ENCODE results near the gene ANKRD12. TPM values are rescaled to one million over a fixed set of nuclear protein-coding genes. Genes with fewer than 3 reads are reported as not detected.
A peak's percentile ranks its signal among the peaks of the same experiment; 100 is the strongest.

Gene ANKRD12
- total RNA-seq, 1 experiment from 2014 or later: 23.5 TPM

DNA sequence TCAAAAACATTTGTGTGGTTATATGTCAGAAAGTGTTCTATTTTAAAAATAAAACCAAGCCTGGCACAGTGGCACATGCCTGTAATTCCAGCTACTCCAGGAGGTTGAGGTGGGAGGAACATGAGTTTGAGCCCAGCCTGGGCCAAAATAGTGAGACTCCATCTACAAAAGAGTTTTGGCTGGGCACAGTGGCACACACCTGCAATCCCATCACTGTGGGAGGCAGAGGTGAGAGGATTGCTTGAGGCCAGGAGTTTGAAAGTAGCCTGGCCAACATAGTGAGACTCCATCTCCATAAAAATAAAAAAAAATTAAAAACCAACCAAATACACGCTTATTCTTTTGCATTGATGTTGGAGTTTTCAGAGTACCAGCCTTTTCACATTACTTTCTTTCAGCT, 9.6 kb downstream of the ANKRD12 start:
- no peak overlapping the region for H3K4me3 ChIP-seq (replicated peaks in 1 of 2; ENCODE audit: low read depth in 1 of 2, low read length in 2 of 2)
- H3K36me3 ChIP-seq (ENCODE audit: control insufficient read depth in 1 of 2, insufficient read depth in 2 of 2, low read length in 2 of 2): no peaks in the 10 kb centered on the region
- no TSS peak for BruUV-seq (replicated peaks)
- H3K9me2 ChIP-seq (ENCODE audit: insufficient read depth): no peaks in the 10 kb centered on the region
- no peak overlapping the region for H2AFZ ChIP-seq (ENCODE audit: low read depth, low read length, poor library complexity, severe bottlenecking)
- H3K4me2 ChIP-seq (ENCODE audit: low read length): no peak overlapping the region
- no peaks in the 10 kb centered on the region for H4K20me1 ChIP-seq (ENCODE audit: insufficient read depth)
- CTCF ChIA-PET: no interaction called here
- no peaks in the 10 kb centered on the region for H3K9me3 ChIP-seq (ENCODE audit: control insufficient read depth in 1 of 2, insufficient read depth in 1 of 2, low read depth in 1 of 2, low read length in 2 of 2)
- RAD21 ChIA-PET (ENCODE audit: low non-redundant PET in 1 of 2, low total read pairs in 2 of 2, uncharacterized antibody in 2 of 2, unreplicated experiment in 2 of 2): no interaction called here
- ATAC-seq (no peak), DNase-seq (ENCODE audit: low read depth, low spot score) (no peak)
- H3K27ac ChIP-seq (ENCODE audit: low read depth, low read length): no peak overlapping the region
- no peaks in the 10 kb centered on the region for H3K27me3 ChIP-seq (ENCODE audit: insufficient read depth, low read length)
- TF ChIP-seq, protein P1, sequence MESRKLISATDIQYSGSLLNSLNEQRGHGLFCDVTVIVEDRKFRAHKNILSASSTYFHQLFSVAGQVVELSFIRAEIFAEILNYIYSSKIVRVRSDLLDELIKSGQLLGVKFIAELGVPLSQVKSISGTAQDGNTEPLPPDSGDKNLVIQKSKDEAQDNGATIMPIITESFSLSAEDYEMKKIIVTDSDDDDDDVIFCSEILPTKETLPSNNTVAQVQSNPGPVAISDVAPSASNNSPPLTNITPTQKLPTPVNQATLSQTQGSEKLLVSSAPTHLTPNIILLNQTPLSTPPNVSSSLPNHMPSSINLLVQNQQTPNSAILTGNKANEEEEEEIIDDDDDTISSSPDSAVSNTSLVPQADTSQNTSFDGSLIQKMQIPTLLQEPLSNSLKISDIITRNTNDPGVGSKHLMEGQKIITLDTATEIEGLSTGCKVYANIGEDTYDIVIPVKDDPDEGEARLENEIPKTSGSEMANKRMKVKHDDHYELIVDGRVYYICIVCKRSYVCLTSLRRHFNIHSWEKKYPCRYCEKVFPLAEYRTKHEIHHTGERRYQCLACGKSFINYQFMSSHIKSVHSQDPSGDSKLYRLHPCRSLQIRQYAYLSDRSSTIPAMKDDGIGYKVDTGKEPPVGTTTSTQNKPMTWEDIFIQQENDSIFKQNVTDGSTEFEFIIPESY (IDR thresholded peaks at IDR 0.05; ENCODE audit: extremely low read depth, insufficient replicate concordance, low read length): no peak
- TF ChIP-seq, protein P2, sequence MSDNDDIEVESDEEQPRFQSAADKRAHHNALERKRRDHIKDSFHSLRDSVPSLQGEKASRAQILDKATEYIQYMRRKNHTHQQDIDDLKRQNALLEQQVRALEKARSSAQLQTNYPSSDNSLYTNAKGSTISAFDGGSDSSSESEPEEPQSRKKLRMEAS (IDR thresholded peaks at IDR 0.05): no peak
- no peak for TF ChIP-seq SRF (IDR thresholded peaks at IDR 0.05; ENCODE audit: low read depth)
- intact Hi-C loops (cut with micrococcal nuclease): loop anchor here (5.0 to 10.0 kb wide), 3 partner anchors 161 to 494 kb away; no protein-coding TSS in a partner anchor
- H3K79me2 ChIP-seq (ENCODE audit: insufficient read depth, low read length): peaks cover 68% of the 10 kb centered on the region
- no peak overlapping the region for H3K9ac ChIP-seq (ENCODE audit: low read length)
- POLR2A ChIA-PET: no interaction called here
- peaks cover 0 to 5% of the 10 kb centered on the region in 2 experiments; a peak in 2 of 4 replicates for H3K4me1 ChIP-seq (ENCODE audit: control insufficient read depth in 1 of 2, insufficient read depth in 2 of 2, low read length in 2 of 2)

DNA sequence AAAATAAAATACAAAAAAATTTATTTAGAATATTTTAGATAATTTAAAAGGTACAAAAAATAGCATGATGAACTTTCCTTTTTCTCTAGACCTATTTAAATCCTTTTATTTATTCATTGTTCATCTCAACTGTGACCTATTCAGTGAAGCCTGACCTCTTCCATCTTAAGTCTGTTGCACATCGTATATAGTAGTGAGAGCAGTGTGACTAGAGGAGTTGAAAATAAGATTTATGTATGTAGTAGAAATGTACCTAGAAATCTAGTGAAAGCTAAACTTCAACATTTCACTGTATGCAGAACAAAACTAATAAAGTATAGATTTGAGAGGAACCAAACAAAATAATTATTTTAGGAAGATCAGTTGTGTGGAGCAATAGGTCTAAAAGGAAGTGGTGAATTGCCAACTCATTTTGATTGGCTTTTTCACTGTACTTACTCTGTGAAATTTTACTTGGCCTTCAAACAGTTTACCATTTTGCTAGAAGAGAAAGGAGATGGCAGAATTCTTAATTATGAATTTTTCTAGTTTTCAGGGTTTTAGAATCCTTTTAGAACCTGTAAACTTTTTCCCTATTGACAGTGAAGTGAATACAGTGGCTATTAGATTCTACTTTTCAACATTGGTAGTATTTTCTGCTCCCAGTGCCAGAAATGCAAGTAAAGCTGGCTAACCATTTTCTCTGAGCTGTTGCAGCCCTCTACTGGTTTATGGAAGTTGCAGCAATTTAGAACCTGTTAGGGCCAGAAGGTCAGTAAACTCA, 11.0 kb downstream of the ANKRD12 start:
- RAD21 ChIA-PET (ENCODE audit: low non-redundant PET in 1 of 2, low total read pairs in 2 of 2, uncharacterized antibody in 2 of 2, unreplicated experiment in 2 of 2): no interaction called here
- H3K27me3 ChIP-seq (ENCODE audit: insufficient read depth, low read length): no peaks in the 10 kb centered on the region
- peaks cover 68% of the 10 kb centered on the region for H3K79me2 ChIP-seq (ENCODE audit: insufficient read depth, low read length)
- peaks cover 0 to 5% of the 10 kb centered on the region in 2 experiments; a peak in 2 of 4 replicates for H3K4me1 ChIP-seq (ENCODE audit: control insufficient read depth in 1 of 2, insufficient read depth in 2 of 2, low read length in 2 of 2)
- intact Hi-C loops (cut with micrococcal nuclease): loop anchor here (1.0 to 10.0 kb wide), 4 partner anchors 74 to 495 kb away; no protein-coding TSS in a partner anchor
- BruUV-seq (replicated peaks): no TSS peak
- no peak overlapping the region for H3K9ac ChIP-seq (ENCODE audit: low read length)
- POLR2A ChIA-PET: no interaction called here
- H3K9me3 ChIP-seq (ENCODE audit: control insufficient read depth in 1 of 2, insufficient read depth in 1 of 2, low read depth in 1 of 2, low read length in 2 of 2): no peaks in the 10 kb centered on the region
- no peaks in the 10 kb centered on the region for H3K9me2 ChIP-seq (ENCODE audit: insufficient read depth)
- H2AFZ ChIP-seq (ENCODE audit: low read depth, low read length, poor library complexity, severe bottlenecking): no peak overlapping the region
- TF ChIP-seq, protein P3, sequence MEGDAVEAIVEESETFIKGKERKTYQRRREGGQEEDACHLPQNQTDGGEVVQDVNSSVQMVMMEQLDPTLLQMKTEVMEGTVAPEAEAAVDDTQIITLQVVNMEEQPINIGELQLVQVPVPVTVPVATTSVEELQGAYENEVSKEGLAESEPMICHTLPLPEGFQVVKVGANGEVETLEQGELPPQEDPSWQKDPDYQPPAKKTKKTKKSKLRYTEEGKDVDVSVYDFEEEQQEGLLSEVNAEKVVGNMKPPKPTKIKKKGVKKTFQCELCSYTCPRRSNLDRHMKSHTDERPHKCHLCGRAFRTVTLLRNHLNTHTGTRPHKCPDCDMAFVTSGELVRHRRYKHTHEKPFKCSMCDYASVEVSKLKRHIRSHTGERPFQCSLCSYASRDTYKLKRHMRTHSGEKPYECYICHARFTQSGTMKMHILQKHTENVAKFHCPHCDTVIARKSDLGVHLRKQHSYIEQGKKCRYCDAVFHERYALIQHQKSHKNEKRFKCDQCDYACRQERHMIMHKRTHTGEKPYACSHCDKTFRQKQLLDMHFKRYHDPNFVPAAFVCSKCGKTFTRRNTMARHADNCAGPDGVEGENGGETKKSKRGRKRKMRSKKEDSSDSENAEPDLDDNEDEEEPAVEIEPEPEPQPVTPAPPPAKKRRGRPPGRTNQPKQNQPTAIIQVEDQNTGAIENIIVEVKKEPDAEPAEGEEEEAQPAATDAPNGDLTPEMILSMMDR (IDR thresholded peaks at IDR 0.05 in 2 of 3, conservative IDR thresholded peaks at IDR 0.05 in 1 of 3; ENCODE audit: borderline replicate concordance in 1 of 3, insufficient read depth in 1 of 3, low read depth in 2 of 3, low read length in 2 of 3): peak; percentile 63 to 71 (median 69); a peak in 5 of 6 replicates
- TF ChIP-seq CBX3 (IDR thresholded peaks at IDR 0.05; ENCODE audit: low read depth) (no peak), RAD21 (IDR thresholded peaks at IDR 0.05; ENCODE audit: low read depth) (peak; percentile 85)
- no peak overlapping the region for H3K27ac ChIP-seq (ENCODE audit: low read depth, low read length)
- no peaks in the 10 kb centered on the region for H4K20me1 ChIP-seq (ENCODE audit: insufficient read depth)
- no peaks in the 10 kb centered on the region for H3K36me3 ChIP-seq (ENCODE audit: control insufficient read depth in 1 of 2, insufficient read depth in 2 of 2, low read length in 2 of 2)
- H3K4me2 ChIP-seq (ENCODE audit: low read length): no peak overlapping the region
- no peak overlapping the region for H3K4me3 ChIP-seq (replicated peaks in 1 of 2; ENCODE audit: low read depth in 1 of 2, low read length in 2 of 2)
- CTCF ChIA-PET: interaction anchor here (0.9 to 1.8 kb wide), 4 partner anchors 10 to 160 kb away, joined by 3 to 7 read pairs (median 4); no protein-coding TSS in a partner anchor
- DNase-seq (ENCODE audit: low read depth, low spot score) (peak; percentile 48), ATAC-seq (peak; percentile 89)
